Fibroblast of skin of back (primary cell): Measurements from ENCODE around the gene SCAP. TPM values are rescaled to one million over a fixed set of nuclear protein-coding genes. Genes with fewer than 3 reads are reported as not detected.
"Not testable (repeated sequence)": the region's sequence is repeated elsewhere in the genome, so short reads cannot be mapped to it uniquely, and the experiment has no call there.

Experiments used
- DNase-seq: peaks from one replicate; pipeline ENCODE4 v3.0.0-alpha.2; 2013
- polyA plus RNA-seq, 2 experiments: library from polyadenylated mRNA; unstranded; fragments of 120-200 nt; gene quantifications; one replicate each; pipeline ENCODE4 v1.2.1, GENCODE V29; 2013; ENCODE audit not compliant: insufficient read length in 2 of 2

SCAP gene
- polyA plus RNA-seq (2013, experiment 1 of 2; ENCODE audit: insufficient read length): 44.1 TPM
- polyA plus RNA-seq (2013, experiment 2 of 2; ENCODE audit: insufficient read length): 31.0 TPM

GRCh38 chr3:47475570-47476329 lies at the start of gene SCAP:
Gene SCAP, minus strand, starts transcription at chr3:47475941. Its CDS starts 32,948 bp downstream, at chr3:47442993.
- DNase-seq: peak; percentile 70

- no peak for DNase-seq
Observed at GRCh38 chr3:47523310-47524073, 47.8 kb upstream of the SCAP start.

- DNase-seq: peak; percentile 83
Observed at GRCh38 chr3:47522082-47522987, 46.6 kb upstream of the SCAP start.

DNA sequence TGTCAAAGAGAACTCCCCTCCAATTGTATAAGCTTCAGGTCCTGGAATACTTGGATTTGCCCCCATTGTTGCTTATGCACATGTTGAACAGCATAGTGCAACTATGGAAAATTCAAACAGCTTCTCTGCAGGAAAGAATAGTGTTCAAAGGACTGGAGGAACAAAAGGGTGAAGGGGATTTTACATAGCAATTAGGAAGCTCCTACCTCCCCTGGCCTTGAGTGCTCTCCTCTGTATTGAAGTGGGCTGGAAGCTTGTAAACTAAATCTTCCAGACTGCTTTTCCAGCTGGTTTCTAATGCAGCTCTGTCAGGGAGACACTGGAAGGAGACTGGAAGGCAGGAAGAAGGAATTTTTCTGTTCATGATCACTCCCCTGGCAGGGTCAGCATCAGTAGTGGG lies 45.0 kb upstream of the SCAP start:
- no peak for DNase-seq

GRCh38 chr3:47517937-47518336 lies 42.2 kb upstream of the SCAP start:
- DNase-seq: no peak

GRCh38 chr3:47515864-47516319 lies 40.2 kb upstream of the SCAP start:
- no peak for DNase-seq

DNA sequence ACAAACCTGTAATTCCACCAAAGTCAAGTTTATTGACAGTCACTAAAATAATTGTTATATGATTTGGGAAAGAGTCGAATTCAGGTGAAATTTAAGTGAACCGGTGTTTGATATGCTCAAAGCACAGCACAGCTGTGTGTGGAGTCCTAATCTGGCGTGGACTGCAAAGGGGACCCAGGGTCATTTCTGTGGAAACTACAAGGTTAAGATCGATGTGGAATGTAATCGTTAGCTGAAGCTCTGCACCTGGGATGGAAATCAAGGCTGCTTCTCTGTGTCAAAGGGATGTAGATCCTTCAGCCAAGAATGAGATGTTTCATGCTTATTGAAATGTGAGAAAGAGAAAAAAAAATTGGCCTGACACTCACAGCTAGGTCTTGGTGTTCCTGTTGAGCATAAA lies 39.4 kb upstream of the SCAP start:
- DNase-seq: no peak

DNA sequence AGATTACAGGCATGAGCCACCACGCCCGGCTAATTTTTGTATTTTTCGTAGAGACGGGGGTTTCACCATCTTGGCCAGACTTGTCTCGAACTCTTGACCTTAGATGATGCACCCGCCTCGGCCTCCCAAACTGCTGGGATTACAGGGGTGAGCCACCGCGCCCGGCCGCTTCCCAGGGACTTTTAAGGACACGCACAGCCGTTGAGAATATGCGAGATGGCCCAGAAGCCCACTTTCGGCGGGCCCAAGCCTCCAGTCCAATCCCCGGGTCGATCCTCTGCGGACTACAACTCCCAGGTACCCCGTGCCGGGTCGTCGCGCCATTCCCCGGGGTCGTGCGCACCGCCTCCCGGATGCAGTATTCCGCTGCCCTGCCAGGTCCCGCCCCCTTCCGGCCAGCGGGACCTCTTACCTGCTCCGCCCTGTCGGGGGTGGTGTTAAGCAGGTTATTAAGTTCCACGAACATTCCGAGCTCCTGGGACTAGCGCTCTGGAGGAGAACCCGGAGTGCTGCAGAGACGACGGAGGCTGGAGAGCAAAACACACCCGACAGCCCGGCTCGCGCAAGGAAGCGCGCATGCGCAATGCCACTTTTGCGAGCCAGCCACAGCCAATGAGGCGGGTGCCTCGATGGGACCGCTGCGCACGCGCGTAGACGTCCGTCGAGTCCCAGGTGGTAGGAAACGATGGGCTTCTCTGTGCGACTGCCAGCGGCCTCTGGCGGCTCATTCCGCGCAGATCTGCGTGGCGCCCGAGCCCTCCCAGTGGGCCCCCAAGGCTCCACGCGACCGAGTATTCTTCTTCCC lies 37.6 kb upstream of the SCAP start, which contains the start of gene ELP6:
TSS of gene ELP6 (minus strand) at position 588 of the 805 bp plus-strand sequence. CDS start at position 466, 122 bp downstream.
- DNase-seq: peak; percentile 96

DNA sequence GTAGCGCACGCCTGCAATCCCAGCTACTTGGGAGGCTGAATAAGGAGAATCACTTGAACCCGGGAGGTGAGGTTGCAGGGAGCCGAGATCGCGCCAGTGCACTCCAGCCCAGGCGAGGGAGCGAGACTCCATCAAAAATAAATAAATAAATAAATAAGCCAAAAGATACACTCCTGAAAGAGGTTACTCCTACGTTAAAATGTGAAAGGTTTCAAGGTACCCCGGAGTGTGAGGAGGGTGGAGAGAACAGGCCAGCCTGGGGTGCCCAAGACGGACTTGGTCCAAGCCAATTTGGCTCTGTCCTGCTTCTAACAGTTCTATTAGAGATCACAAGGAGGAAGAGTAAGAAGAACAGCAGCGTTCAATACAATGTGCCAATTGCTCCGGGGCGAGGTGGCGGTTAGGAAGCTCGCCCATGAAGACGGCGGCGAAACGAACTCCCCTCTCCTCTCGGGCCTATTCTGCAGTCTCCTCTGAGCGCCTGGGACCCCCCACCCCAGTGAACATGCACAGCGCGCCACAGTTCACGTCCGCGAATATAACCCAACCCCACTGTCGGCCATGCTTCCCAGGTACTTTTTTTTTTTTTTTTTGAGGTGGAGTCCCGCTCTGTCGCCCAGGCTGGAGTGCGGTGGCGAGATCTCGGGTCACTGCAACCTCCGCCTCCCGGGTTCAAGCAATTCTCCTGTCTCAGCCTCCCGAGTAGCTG lies 36.8 kb upstream of the SCAP start:
- peak; percentile 26 for DNase-seq

DNA sequence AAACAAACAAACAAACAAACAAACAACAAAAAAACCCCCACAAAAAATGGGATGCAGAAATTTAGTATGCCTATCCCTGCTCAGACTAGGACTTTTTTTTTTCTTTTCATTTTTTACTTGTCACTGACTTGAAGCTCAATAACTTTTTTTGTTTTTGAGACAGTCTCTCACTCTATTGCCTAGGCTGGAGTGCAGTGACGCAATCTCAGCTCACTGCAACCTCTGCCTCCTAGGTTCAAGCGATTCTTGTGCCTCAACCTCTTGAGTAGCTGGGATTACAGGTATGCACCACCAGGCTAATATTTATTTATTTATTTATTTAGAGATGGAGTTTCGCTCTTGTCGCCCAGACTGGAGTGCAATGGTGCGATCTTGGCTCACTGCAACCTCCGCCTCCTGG lies 29.5 kb upstream of the SCAP start:
- not testable (repeated sequence) for DNase-seq

DNA sequence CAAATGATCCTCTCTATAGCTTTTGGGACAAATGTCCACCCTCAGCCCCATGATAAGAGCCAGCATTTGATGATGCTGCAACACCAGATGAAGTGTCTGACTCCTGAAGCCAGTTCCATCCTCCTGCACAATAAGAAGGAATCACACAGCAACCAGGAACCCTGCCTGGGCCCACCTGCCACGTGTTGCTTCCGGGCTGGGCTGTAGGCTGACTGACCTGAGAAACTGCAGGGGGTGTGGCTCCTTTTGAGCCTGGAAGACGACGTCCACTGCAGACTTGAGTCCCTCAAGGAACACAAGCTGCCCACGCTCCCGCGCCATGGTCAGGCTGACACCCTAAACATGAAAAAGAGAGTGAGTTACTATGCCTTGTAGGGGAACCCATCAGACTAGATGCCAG lies 28.4 kb upstream of the SCAP start:
- DNase-seq: no peak

DNA sequence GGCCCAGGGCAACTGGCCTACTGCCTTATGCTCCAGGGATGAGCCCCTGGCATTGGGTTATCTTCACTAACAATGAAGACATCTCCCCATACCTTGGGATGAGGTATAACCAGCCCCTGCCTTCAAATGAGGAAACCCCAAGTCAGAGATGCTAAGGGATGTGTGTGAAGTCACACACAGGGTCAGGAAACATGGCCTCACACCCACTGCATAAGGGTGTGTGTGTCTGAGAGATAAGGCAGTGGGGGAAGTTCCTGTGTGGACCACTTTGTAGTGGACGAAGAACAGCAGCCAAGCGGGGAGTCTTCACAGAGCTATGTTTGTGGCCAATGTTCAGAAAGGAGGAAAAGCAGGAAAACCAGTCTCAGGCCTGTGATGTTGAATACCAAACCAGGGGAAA lies 27.3 kb upstream of the SCAP start:
- no peak for DNase-seq

GRCh38 chr3:47496892-47497291 lies 21.2 kb upstream of the SCAP start:
- DNase-seq: no peak

DNA sequence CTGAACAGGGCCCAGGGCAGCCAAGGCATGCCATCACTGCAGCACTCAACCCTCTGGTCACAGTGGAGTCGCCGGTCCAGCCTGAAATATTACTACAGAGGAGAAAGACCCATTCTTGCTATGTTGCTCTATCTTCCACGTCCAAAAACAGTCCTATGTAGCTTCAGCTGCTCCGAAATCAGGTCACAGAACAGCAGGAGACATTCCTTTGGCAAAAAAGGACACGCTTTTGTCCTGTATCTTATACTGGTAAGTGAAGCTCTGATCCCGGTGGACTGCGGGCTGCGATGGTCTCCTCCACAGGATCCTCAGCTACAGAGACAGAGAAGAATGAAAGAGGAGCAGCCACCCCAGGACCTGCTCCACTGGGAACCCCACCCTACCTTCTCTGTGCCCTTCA lies 20.1 kb upstream of the SCAP start:
- no peak for DNase-seq

- DNase-seq: no peak
Observed at GRCh38 chr3:47495111-47495510, 19.4 kb upstream of the SCAP start.

GRCh38 chr3:47491777-47492176 lies 16.0 kb upstream of the SCAP start:
- DNase-seq: no peak

DNA sequence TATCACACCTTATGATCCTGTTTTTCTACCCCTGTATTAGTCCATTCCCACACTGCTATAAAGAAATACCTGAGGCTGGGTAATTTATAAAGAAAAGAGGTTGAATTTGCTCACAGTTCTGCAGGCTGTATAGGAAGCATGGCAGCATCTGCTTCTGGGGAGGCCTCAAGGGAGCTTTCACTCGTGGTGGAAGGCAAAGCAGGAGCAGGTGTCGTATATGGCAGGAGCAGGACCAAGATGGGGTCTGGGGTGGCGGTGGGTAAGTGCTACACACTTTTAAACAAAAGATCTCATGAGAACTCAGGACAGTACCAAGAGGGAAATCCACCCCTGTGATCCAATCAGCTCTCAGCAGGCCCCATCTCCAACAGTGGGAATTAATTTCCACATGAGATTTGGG lies 15.4 kb upstream of the SCAP start:
- DNase-seq: no peak

DNA sequence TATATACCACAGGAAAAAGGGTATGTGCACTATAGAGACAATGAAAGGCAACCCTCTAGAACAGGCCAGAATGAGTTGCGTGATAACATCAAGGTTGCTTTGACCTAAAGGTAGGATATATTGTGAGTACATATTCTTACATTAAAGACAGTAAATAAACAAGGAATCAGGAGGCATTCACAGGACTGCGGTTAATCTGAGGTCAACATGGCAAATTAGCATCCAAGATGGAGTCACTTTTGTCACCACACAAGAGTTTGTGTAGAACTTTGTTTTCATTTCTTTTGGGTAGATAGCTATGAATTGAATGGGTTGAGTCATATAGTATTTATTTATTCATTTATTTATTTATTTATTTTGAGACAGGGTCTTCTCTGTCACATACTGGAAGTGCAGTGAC lies 11.5 kb upstream of the SCAP start:
- no peak for DNase-seq

GRCh38 chr3:47485812-47486211 lies 10.1 kb upstream of the SCAP start:
- DNase-seq: no peak

DNA sequence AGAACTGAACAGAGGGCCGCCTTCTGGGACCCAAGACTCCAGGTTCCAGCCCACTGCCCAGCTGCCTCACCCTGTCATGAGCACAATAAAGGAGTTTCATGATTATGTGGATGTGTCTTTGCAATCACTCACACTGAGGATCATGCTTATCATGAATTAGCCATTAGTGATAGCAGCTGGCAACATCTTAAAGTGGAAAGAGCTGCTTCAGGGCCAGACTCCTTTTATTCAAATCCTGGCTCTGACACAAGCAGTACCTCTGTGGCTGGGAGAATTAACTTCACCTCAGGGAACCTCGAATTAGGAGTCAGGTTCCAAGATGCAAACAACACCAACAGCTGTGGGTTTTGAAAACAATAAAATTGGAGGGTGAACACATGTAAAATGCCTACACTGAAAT lies 6.6 kb upstream of the SCAP start:
- no peak for DNase-seq

- not testable (repeated sequence) for DNase-seq
Observed at GRCh38 chr3:47481763-47482162, 6.0 kb upstream of the SCAP start.
